Mesothelial cell of epicardium (in vitro differentiated cells): ENCODE measurements around the gene KAZN. TPM values are rescaled to one million over a fixed set of nuclear protein-coding genes. Genes with fewer than 3 reads are reported as not detected.

Experiments used
- DNase-seq, 2 experiments: peaks; one replicate each; pipeline ENCODE4 v3.0.0; 2021; ENCODE audit warnings: low spot score in 2 of 2; ENCODE audit not compliant: unreplicated experiment in 2 of 2
- H3K27ac Mint-ChIP-seq: 2 replicates; pipeline ENCODE4 v1.8.0; 2021; ENCODE audit warnings: mixed read lengths
- H3K27me3 Mint-ChIP-seq: 2 replicates; pipeline ENCODE4 v1.8.0; 2021; ENCODE audit warnings: low read depth, mixed read lengths
- H3K36me3 Mint-ChIP-seq: 2 replicates; pipeline ENCODE4 v1.8.0; 2021; ENCODE audit warnings: mixed read lengths
- H3K4me1 Mint-ChIP-seq: 2 replicates; pipeline ENCODE4 v1.8.0; 2021; ENCODE audit warnings: mixed read lengths
- H3K4me3 Mint-ChIP-seq: 2 replicates; pipeline ENCODE4 v1.8.0; 2021; ENCODE audit warnings: mild to moderate bottlenecking, moderate library complexity, mixed read lengths
- H3K9me3 Mint-ChIP-seq: 2 replicates; pipeline ENCODE4 v1.8.0; 2021; ENCODE audit warnings: mixed read lengths
- total RNA-seq: library from RNA; stranded (reverse); gene quantifications from 3 replicates; pipeline ENCODE4 v1.2.1, GENCODE V29; 2021
- TF ChIP-seq, protein P1 (sequence below): fragments of 200-600 bp; sonication (generic); IDR thresholded peaks from one replicate; pipeline ENCODE4 v1.5.0; 2021; ENCODE audit warnings: antibody characterized with exemption; ENCODE audit not compliant: unreplicated experiment

The KAZN gene
- total RNA-seq, 1 donor from 2014 or later, result 38.4 TPM

GRCh38 chr1:14855268-14855667 is 256.8 kb downstream of the KAZN start:
- no peak overlapping the region for H3K27ac Mint-ChIP-seq
- H3K4me3 Mint-ChIP-seq, result no peak overlapping the region
- no peaks in the 10 kb centered on the region for H3K36me3 Mint-ChIP-seq
- no peaks in the 10 kb centered on the region for H3K4me1 Mint-ChIP-seq
- TF ChIP-seq, protein P1, sequence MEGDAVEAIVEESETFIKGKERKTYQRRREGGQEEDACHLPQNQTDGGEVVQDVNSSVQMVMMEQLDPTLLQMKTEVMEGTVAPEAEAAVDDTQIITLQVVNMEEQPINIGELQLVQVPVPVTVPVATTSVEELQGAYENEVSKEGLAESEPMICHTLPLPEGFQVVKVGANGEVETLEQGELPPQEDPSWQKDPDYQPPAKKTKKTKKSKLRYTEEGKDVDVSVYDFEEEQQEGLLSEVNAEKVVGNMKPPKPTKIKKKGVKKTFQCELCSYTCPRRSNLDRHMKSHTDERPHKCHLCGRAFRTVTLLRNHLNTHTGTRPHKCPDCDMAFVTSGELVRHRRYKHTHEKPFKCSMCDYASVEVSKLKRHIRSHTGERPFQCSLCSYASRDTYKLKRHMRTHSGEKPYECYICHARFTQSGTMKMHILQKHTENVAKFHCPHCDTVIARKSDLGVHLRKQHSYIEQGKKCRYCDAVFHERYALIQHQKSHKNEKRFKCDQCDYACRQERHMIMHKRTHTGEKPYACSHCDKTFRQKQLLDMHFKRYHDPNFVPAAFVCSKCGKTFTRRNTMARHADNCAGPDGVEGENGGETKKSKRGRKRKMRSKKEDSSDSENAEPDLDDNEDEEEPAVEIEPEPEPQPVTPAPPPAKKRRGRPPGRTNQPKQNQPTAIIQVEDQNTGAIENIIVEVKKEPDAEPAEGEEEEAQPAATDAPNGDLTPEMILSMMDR, result no peak
- H3K27me3 Mint-ChIP-seq, result no peaks in the 10 kb centered on the region
- DNase-seq, result no peak
- no peaks in the 10 kb centered on the region for H3K9me3 Mint-ChIP-seq

- no peaks in the 10 kb centered on the region for H3K27me3 Mint-ChIP-seq
- DNase-seq, result no peak
- H3K4me3 Mint-ChIP-seq, result no peak overlapping the region
- no peak overlapping the region for H3K27ac Mint-ChIP-seq
- H3K9me3 Mint-ChIP-seq, result no peaks in the 10 kb centered on the region
- H3K36me3 Mint-ChIP-seq, result no peaks in the 10 kb centered on the region
- no peaks in the 10 kb centered on the region for H3K4me1 Mint-ChIP-seq
- TF ChIP-seq, protein P1, result no peak
Measured at GRCh38 chr1:14855801-14856200, 257.3 kb downstream of the KAZN start.

- no peak overlapping the region for H3K27ac Mint-ChIP-seq
- TF ChIP-seq, protein P1, result no peak
- no peaks in the 10 kb centered on the region for H3K27me3 Mint-ChIP-seq
- no peaks in the 10 kb centered on the region for H3K4me1 Mint-ChIP-seq
- H3K36me3 Mint-ChIP-seq, result no peaks in the 10 kb centered on the region
- no peak for DNase-seq
- no peak overlapping the region for H3K4me3 Mint-ChIP-seq
- H3K9me3 Mint-ChIP-seq, result no peaks in the 10 kb centered on the region
Measured at GRCh38 chr1:14857436-14858195, 259.1 kb downstream of the KAZN start.

DNA sequence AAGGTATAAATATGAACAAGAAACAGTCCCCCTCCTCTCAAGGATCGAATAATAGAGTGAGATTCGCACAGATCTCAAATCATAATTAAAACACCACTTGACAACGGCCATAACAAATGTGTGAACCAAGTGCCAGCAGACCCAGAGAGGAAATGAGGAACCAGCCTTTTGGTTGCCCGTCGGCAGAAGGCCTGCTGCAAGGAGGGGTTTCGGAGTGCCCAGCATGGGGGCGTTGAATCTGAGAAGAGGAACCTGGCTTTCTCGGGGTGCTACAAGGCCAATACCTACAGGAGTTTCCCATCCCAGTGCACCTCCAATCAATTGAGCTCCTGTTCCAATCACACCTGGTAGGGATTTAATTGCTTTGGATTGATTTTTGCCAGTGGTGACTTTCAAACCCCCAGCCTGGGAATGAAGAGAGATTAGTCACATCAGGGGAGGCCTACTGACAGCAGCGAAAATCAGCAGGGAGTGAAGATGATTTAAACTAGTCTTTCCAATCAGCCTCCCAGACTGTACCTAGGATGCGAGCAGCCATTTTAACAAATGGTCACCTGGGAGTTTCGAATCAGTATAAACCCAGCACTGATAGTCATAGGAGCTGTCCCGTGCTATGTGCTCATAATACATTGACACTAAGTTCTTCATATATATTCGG is 263.8 kb downstream of the KAZN start:
- no peak for DNase-seq
- TF ChIP-seq, protein P1, result no peak
- H3K27me3 Mint-ChIP-seq, result no peaks in the 10 kb centered on the region
- no peaks in the 10 kb centered on the region for H3K36me3 Mint-ChIP-seq
- H3K9me3 Mint-ChIP-seq, result no peaks in the 10 kb centered on the region
- H3K4me1 Mint-ChIP-seq, result no peaks in the 10 kb centered on the region
- H3K27ac Mint-ChIP-seq, result no peak overlapping the region
- H3K4me3 Mint-ChIP-seq, result no peak overlapping the region

DNA sequence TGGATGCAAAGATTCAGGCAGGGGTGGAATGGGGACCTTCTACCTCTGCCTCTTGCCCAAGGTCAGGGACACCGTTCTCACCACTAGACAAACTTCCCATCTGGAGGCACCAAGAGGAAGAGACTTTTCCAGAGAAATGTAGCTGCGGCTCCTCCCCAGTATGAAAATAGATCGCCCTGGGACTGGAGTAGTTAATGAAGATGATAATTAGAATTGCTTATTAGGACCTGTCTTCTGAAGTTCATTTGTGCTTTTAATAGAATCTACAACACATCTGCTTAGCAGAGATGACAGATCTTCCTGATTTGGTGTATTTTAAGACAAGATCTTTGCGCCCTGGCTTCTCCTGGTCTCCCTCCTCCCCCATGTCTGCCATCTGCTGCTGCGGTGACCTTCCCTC is 266.6 kb downstream of the KAZN start:
- no peak for DNase-seq
- no peaks in the 10 kb centered on the region for H3K36me3 Mint-ChIP-seq
- no peak overlapping the region for H3K27ac Mint-ChIP-seq
- TF ChIP-seq, protein P1, result no peak
- H3K27me3 Mint-ChIP-seq, result no peaks in the 10 kb centered on the region
- H3K4me3 Mint-ChIP-seq, result no peak overlapping the region
- H3K9me3 Mint-ChIP-seq, result no peaks in the 10 kb centered on the region
- H3K4me1 Mint-ChIP-seq, result no peaks in the 10 kb centered on the region
